ENCODE data around the gene BLVRA. TPM values are rescaled to one million over a fixed set of nuclear protein-coding genes. Genes with fewer than 3 reads are reported as not detected.

Gene BLVRA
- total RNA-seq, 1 experiment from 2014 or later, result 29.7 TPM

GRCh38 chr7:43851805-43852204 is 93.3 kb downstream of the BLVRA start:
- Histone ChIP-seq H3K9me3 (ENCODE audit: control insufficient read depth in 1 of 2, insufficient read depth in 1 of 2, low read depth in 1 of 2, low read length in 2 of 2) (no peaks in the 10 kb centered on the region), H3K27me3 (ENCODE audit: insufficient read depth, low read length) (no peaks in the 10 kb centered on the region), H4K20me1 (ENCODE audit: insufficient read depth) (no peaks in the 10 kb centered on the region), H3K36me3 (ENCODE audit: control insufficient read depth in 1 of 2, insufficient read depth in 2 of 2, low read length in 2 of 2) (no peaks in the 10 kb centered on the region), H3K27ac (ENCODE audit: low read depth, low read length) (no peak overlapping the region), H3K4me3 (replicated peaks in 1 of 2; ENCODE audit: low read depth in 1 of 2, low read length in 2 of 2) (no peak overlapping the region), H3K79me2 (ENCODE audit: insufficient read depth, low read length) (no peaks in the 10 kb centered on the region), H3K4me2 (ENCODE audit: low read length) (no peak overlapping the region), H3K9me2 (ENCODE audit: insufficient read depth) (no peaks in the 10 kb centered on the region), H3K4me1 (ENCODE audit: control insufficient read depth in 1 of 2, insufficient read depth in 2 of 2, low read length in 2 of 2) (no peaks in the 10 kb centered on the region), H2AFZ (ENCODE audit: low read depth, low read length, poor library complexity, severe bottlenecking) (no peak overlapping the region), H3K9ac (ENCODE audit: low read length) (no peak overlapping the region)
- RAD21 ChIA-PET (ENCODE audit: low non-redundant PET in 1 of 2, low total read pairs in 2 of 2, uncharacterized antibody in 2 of 2, unreplicated experiment in 2 of 2), result no interaction called here
- DNase-seq (ENCODE audit: low read depth, low spot score), result no peak
- no TSS peak for BruUV-seq (replicated peaks)
- CTCF ChIA-PET, result no interaction called here
- no peak for TF ChIP-seq EZH2 (IDR thresholded peaks at IDR 0.05)
- TF ChIP-seq POLR2AphosphoS5 (IDR thresholded peaks at IDR 0.05; ENCODE audit: low read depth, low read length), result no peak
- no peak for TF ChIP-seq TCF7L2 (IDR thresholded peaks at IDR 0.05; ENCODE audit: borderline replicate concordance, extremely low read depth, insufficient read depth, insufficient read length)
- TF ChIP-seq RAD21 (IDR thresholded peaks at IDR 0.05; ENCODE audit: low read depth), result no peak
- intact Hi-C loops (cut with micrococcal nuclease), result no loop called here
- POLR2A ChIA-PET, result no interaction called here
- no peak for ATAC-seq

GRCh38 chr7:43855176-43855575 is 96.7 kb downstream of the BLVRA start:
- ChIA-PET POLR2A (no interaction called here), RAD21 (ENCODE audit: low non-redundant PET in 1 of 2, low total read pairs in 2 of 2, uncharacterized antibody in 2 of 2, unreplicated experiment in 2 of 2) (no interaction called here), CTCF (no interaction called here)
- no peaks in the 10 kb centered on the region for H3K36me3 ChIP-seq (ENCODE audit: control insufficient read depth in 1 of 2, insufficient read depth in 2 of 2, low read length in 2 of 2)
- no peak overlapping the region for H3K4me2 ChIP-seq (ENCODE audit: low read length)
- no peaks in the 10 kb centered on the region for H3K9me3 ChIP-seq (ENCODE audit: control insufficient read depth in 1 of 2, insufficient read depth in 1 of 2, low read depth in 1 of 2, low read length in 2 of 2)
- ATAC-seq (no peak), DNase-seq (ENCODE audit: low read depth, low spot score) (no peak)
- H3K4me1 ChIP-seq (ENCODE audit: control insufficient read depth in 1 of 2, insufficient read depth in 2 of 2, low read length in 2 of 2), result no peaks in the 10 kb centered on the region
- H3K4me3 ChIP-seq (replicated peaks in 1 of 2; ENCODE audit: low read depth in 1 of 2, low read length in 2 of 2), result no peak overlapping the region
- no peaks in the 10 kb centered on the region for H3K9me2 ChIP-seq (ENCODE audit: insufficient read depth)
- H4K20me1 ChIP-seq (ENCODE audit: insufficient read depth), result no peaks in the 10 kb centered on the region
- no TSS peak for BruUV-seq (replicated peaks)
- TF ChIP-seq EZH2phosphoT487 (IDR thresholded peaks at IDR 0.05; ENCODE audit: borderline replicate concordance) (no peak), CTCF (IDR thresholded peaks at IDR 0.05 in 2 of 3, conservative IDR thresholded peaks at IDR 0.05 in 1 of 3; ENCODE audit: borderline replicate concordance in 1 of 3, insufficient read depth in 1 of 3, low read depth in 2 of 3, low read length in 2 of 3) (no peak), FOSL1 (IDR thresholded peaks at IDR 0.05; ENCODE audit: low read depth) (no peak)
- no peaks in the 10 kb centered on the region for H3K27me3 ChIP-seq (ENCODE audit: insufficient read depth, low read length)
- H3K27ac ChIP-seq (ENCODE audit: low read depth, low read length), result no peak overlapping the region
- no peak overlapping the region for H2AFZ ChIP-seq (ENCODE audit: low read depth, low read length, poor library complexity, severe bottlenecking)
- H3K79me2 ChIP-seq (ENCODE audit: insufficient read depth, low read length), result no peaks in the 10 kb centered on the region
- intact Hi-C loops (cut with micrococcal nuclease), result no loop called here
- H3K9ac ChIP-seq (ENCODE audit: low read length), result no peak overlapping the region

Data from HCT116 (cell line).